ENCODE results near the gene FATE1.

DNA sequence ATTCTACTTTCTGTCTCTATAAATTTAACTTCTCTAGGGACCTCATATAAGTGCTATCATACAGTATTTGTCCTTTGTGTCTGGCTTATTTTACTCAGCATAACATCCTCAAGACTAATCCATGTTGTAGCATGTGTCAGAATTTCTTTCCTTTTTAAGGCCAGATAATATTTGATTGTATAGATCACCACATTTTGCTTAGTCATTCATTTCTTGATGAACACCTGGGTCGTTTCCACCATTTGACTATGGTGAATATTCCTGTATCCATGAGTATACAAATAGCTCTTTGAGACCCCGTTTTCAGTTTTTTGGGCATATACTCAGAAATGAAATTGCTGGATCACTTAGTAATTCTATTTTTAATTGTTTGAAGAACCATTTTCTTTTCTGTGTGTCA is 30.7 kb downstream of the FATE1 start:
- TF ChIP-seq, protein P1, sequence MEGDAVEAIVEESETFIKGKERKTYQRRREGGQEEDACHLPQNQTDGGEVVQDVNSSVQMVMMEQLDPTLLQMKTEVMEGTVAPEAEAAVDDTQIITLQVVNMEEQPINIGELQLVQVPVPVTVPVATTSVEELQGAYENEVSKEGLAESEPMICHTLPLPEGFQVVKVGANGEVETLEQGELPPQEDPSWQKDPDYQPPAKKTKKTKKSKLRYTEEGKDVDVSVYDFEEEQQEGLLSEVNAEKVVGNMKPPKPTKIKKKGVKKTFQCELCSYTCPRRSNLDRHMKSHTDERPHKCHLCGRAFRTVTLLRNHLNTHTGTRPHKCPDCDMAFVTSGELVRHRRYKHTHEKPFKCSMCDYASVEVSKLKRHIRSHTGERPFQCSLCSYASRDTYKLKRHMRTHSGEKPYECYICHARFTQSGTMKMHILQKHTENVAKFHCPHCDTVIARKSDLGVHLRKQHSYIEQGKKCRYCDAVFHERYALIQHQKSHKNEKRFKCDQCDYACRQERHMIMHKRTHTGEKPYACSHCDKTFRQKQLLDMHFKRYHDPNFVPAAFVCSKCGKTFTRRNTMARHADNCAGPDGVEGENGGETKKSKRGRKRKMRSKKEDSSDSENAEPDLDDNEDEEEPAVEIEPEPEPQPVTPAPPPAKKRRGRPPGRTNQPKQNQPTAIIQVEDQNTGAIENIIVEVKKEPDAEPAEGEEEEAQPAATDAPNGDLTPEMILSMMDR (IDR thresholded peaks at IDR 0.05; ENCODE audit: insufficient read depth, low read length): no peak
- TF ChIP-seq, protein P2, sequence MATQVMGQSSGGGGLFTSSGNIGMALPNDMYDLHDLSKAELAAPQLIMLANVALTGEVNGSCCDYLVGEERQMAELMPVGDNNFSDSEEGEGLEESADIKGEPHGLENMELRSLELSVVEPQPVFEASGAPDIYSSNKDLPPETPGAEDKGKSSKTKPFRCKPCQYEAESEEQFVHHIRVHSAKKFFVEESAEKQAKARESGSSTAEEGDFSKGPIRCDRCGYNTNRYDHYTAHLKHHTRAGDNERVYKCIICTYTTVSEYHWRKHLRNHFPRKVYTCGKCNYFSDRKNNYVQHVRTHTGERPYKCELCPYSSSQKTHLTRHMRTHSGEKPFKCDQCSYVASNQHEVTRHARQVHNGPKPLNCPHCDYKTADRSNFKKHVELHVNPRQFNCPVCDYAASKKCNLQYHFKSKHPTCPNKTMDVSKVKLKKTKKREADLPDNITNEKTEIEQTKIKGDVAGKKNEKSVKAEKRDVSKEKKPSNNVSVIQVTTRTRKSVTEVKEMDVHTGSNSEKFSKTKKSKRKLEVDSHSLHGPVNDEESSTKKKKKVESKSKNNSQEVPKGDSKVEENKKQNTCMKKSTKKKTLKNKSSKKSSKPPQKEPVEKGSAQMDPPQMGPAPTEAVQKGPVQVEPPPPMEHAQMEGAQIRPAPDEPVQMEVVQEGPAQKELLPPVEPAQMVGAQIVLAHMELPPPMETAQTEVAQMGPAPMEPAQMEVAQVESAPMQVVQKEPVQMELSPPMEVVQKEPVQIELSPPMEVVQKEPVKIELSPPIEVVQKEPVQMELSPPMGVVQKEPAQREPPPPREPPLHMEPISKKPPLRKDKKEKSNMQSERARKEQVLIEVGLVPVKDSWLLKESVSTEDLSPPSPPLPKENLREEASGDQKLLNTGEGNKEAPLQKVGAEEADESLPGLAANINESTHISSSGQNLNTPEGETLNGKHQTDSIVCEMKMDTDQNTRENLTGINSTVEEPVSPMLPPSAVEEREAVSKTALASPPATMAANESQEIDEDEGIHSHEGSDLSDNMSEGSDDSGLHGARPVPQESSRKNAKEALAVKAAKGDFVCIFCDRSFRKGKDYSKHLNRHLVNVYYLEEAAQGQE (IDR thresholded peaks at IDR 0.05; ENCODE audit: insufficient replicate concordance, low read depth): no peak
